GM19025 (cell line): ENCODE measurements around the gene STK24.

Experiments
- ATAC-seq: cut with Tn5 transposase; IDR thresholded peaks from one replicate; pipeline ENCODE4 v1.9.1; 2021; ENCODE audit warnings: mild to moderate bottlenecking, low read depth, moderate library complexity; ENCODE audit not compliant: unreplicated experiment

STK24 gene

DNA sequence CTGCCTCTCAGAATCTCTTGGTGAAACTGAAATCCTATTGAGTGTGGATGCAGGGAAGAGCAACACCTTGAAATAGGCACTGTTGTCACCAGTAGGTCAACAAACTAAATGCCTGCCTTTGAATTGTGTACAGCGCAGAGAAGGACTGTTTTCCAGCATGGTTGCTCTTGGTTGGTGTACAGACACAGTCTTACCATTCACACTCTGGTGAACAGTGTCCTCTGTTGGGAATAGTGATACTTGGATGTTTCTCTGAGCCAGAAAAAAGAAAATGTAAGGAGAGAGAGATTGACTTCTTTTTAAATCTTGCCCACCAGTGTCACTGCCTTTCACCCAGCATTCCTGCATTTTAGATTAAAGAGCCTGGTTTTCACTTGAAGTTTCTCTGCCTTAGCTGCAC, 179.7 kb downstream of the STK24 start:
- no peak for ATAC-seq

- ATAC-seq, result no peak
Measured at GRCh38 chr13:98396071-98396710, 180.7 kb downstream of the STK24 start.
